ENCODE measurements around the gene B4GALT6. TPM values are rescaled to one million over a fixed set of nuclear protein-coding genes. Genes with fewer than 3 reads are reported as not detected.

B4GALT6 gene
- total RNA-seq, 1 donor from 2014 or later = 46.3 TPM

DNA sequence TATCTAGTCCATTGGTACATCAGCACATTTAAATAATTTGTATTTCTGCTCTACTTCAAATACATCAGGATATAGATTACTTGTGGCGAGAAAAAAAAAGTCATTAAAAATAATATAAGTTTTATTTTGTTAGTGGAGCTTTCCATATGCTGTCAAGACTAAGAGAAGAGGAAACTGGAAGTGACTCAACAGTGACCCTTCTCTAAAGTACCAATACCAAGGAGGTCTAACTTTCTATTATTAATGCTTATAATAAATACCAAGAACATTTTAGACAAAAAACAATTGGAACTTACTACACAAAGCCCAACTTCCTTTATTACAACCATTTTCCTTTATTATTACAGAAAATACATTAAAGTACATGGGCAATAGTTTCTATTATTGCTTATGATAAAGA, 52.9 kb downstream of the B4GALT6 start:
- H3K27me3 Mint-ChIP-seq (ENCODE audit: low read depth) = no peaks in the 10 kb centered on the region
- no peaks in the 10 kb centered on the region for H3K4me1 Mint-ChIP-seq
- H3K36me3 Mint-ChIP-seq = peaks cover 35% of the 10 kb centered on the region
- DNase-seq (ENCODE audit: low spot score in 2 of 2, unreplicated experiment in 2 of 2) = no peak
- no peak overlapping the region for H3K27ac Mint-ChIP-seq
- TF ChIP-seq CTCF (IDR thresholded peaks at IDR 0.05; ENCODE audit: unreplicated experiment) = no peak
- H3K4me3 Mint-ChIP-seq = no peak overlapping the region
- H3K9me3 Mint-ChIP-seq = peaks cover 10% of the 10 kb centered on the region

DNA sequence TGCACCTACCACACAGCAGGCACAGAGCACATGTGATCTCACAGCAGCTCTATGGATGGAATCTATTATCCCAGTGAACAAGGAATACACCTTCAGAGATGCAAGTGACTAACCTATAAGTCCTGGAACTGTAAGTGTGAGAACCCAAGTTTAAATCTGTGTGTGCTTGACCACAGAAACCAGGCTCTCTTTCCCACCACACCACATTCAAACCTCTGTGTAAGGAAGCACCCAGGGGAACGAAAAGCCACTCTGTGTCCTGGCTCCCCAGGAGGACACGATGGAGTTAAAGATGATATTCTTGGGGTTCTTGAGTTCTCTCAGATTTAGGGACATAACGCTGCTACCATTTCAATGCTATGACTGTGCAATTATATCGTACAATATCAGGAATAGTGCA, 53.8 kb downstream of the B4GALT6 start:
- TF ChIP-seq CTCF (IDR thresholded peaks at IDR 0.05; ENCODE audit: unreplicated experiment) = no peak
- Mint-ChIP-seq H3K9me3 (peaks cover 6% of the 10 kb centered on the region), H3K36me3 (peaks cover 35% of the 10 kb centered on the region), H3K4me3 (no peak overlapping the region), H3K27ac (no peak overlapping the region), H3K4me1 (no peaks in the 10 kb centered on the region), H3K27me3 (ENCODE audit: low read depth) (no peaks in the 10 kb centered on the region)
- DNase-seq (ENCODE audit: low spot score in 2 of 2, unreplicated experiment in 2 of 2) = no peak

DNA sequence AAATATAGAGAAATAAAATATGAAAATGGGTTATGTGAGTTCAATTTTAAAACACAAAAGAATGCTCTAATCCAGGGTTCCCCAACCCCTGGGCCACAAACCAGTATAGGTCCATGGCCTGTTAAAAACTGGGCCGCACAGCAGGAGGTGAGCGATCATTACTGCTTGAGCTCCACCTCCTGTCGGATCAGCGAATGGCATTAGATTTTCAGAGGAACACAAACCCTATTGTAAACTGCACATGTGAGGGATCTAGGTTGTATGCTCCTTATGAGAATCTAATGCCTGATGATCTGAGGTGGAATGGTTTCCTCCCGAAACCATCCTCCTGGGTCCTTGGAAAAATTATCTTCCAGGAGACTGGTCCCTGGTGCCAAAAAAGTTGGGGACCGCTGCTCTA, 58.0 kb downstream of the B4GALT6 start:
- Mint-ChIP-seq H3K4me1 (no peaks in the 10 kb centered on the region), H3K9me3 (peaks cover 6% of the 10 kb centered on the region), H3K27me3 (ENCODE audit: low read depth) (no peaks in the 10 kb centered on the region), H3K4me3 (no peak overlapping the region), H3K36me3 (peaks cover 36% of the 10 kb centered on the region), H3K27ac (no peak overlapping the region)
- no peak for TF ChIP-seq CTCF (IDR thresholded peaks at IDR 0.05; ENCODE audit: unreplicated experiment)
- no peak for DNase-seq (ENCODE audit: low spot score in 2 of 2, unreplicated experiment in 2 of 2)

DNA sequence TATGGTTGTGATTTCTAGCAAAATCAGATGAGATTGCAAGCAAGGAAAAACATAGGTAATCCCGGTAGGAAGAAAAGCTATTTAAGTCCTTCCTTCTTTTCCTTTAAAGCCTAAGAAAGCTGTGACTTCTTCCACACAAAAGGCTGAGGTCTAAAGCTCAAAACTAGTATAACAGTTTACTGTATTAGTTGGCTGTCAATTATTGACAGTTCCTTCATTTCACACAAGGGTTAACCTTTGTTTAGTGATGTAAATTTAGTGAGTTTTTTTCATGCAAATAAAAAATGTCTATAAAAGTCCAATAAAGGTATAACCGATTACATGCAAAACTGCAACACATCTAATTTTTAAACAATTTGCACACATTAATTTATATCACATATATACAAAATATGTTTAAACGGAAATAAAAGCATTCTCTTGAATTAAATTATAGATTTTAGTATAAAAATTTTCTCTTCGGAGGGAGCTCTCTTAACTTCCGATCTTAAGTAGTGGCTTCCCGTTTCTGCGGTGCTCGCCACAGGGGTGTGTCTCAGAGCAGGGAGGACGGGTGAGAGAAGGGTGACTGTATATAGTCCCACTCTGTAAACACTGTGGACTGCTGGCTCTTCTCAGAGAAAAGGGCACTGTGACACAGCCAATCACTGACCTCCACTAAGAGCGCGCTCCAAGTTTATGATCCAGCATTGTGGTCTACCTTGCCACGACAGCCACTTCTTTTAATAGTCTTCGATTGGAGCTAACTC, 59.3 kb downstream of the B4GALT6 start:
- no peak for TF ChIP-seq CTCF (IDR thresholded peaks at IDR 0.05; ENCODE audit: unreplicated experiment)

GRCh38 chr18:31619291-31619690, 65.1 kb downstream of the B4GALT6 start:
- no peaks in the 10 kb centered on the region for H3K27me3 Mint-ChIP-seq (ENCODE audit: low read depth)
- no peak for DNase-seq (ENCODE audit: low spot score in 2 of 2, unreplicated experiment in 2 of 2)
- TF ChIP-seq CTCF (IDR thresholded peaks at IDR 0.05; ENCODE audit: unreplicated experiment) = no peak
- H3K9me3 Mint-ChIP-seq = peaks cover 4% of the 10 kb centered on the region
- no peak overlapping the region for H3K4me3 Mint-ChIP-seq
- peaks cover 7% of the 10 kb centered on the region for H3K36me3 Mint-ChIP-seq
- peaks cover 14% of the 10 kb centered on the region for H3K4me1 Mint-ChIP-seq
- no peak overlapping the region for H3K27ac Mint-ChIP-seq

More for the DNA sequence above, 59.3 kb downstream of the B4GALT6 start:
- DNase-seq (ENCODE audit: low spot score in 2 of 2, unreplicated experiment in 2 of 2) = no peak
- Mint-ChIP-seq H3K36me3 (peaks cover 34% of the 10 kb centered on the region), H3K27me3 (ENCODE audit: low read depth) (no peaks in the 10 kb centered on the region), H3K4me3 (no peak overlapping the region), H3K4me1 (no peaks in the 10 kb centered on the region), H3K9me3 (peaks cover 6% of the 10 kb centered on the region), H3K27ac (no peak overlapping the region)

Measured in mesothelial cell of epicardium (in vitro differentiated cells).